Spleen (tissue), 11 donors: ENCODE measurements around the gene LUC7L3. TPM values are rescaled to one million over a fixed set of nuclear protein-coding genes. Genes with fewer than 3 reads are reported as not detected.

Source experiments
- DNase-seq: peaks from one replicate; pipeline ENCODE4 v3.0.0-alpha.2; 2020
- H3K27ac ChIP-seq, 8 donors: fragments of 200-600 bp; sonication (generic) in 7 of 8; 1 replicate in 4 of 8; 2 replicates in 4 of 8; pipeline versions ENCODE4 v1.5.0 to v1.8.0; 2016 to 2021; ENCODE audit warnings: inconsistent platforms in 4 of 8, mild to moderate bottlenecking in 4 of 8, moderate library complexity in 1 of 8
- H3K27me3 ChIP-seq, 7 donors: fragments of 200-600 bp; sonication (generic) in 6 of 7; replicated peaks in 1 of 7; 1 replicate in 4 of 7; 2 replicates in 3 of 7; pipeline versions ENCODE4 v1.5.0 to v1.8.0; 2016 to 2021; ENCODE audit warnings: inconsistent platforms in 3 of 7, mild to moderate bottlenecking in 1 of 7
- H3K36me3 ChIP-seq, 6 donors: fragments of 200-600 bp; sonication (generic) in 5 of 6; 1 replicate in 4 of 6; 2 replicates in 2 of 6; pipeline versions ENCODE4 v1.5.0 to v1.8.0; 2016 to 2021; ENCODE audit warnings: inconsistent platforms in 2 of 6
- H3K4me1 ChIP-seq, 6 donors: fragments of 200-600 bp; sonication (generic) in 5 of 6; 1 replicate in 3 of 6; 2 replicates in 3 of 6; pipeline versions ENCODE4 v1.5.0 to v1.8.0; 2016 to 2021; ENCODE audit warnings: inconsistent platforms in 3 of 6
- H3K4me3 ChIP-seq, 8 donors: fragments of 200-600 bp; sonication (generic) in 7 of 8; 1 replicate in 4 of 8; 2 replicates in 4 of 8; pipeline versions ENCODE4 v1.5.0 to v1.8.0; 2016 to 2021; ENCODE audit warnings: inconsistent platforms in 4 of 8, mild to moderate bottlenecking in 4 of 8, moderate library complexity in 2 of 8
- H3K9me3 ChIP-seq, 8 donors: fragments of 200-600 bp; sonication (generic) in 7 of 8; 1 replicate in 4 of 8; 2 replicates in 4 of 8; pipeline versions ENCODE4 v1.5.0 to v1.8.0; 2016 to 2021; ENCODE audit warnings: inconsistent platforms in 4 of 8
- POLR2A ChIP-seq, 3 donors: fragments of 450-650 bp; IDR thresholded peaks; one replicate each; pipeline ENCODE4 v1.5.1; 2017; ENCODE audit warnings: antibody characterized with exemption in 3 of 3, mild to moderate bottlenecking in 1 of 3
- POLR2AphosphoS5 ChIP-seq, 3 donors: sonication (generic); formaldehyde crosslinking; IDR thresholded peaks; one replicate each; pipeline ENCODE4 v1.5.1; 2017; ENCODE audit warnings: antibody characterized with exemption in 3 of 3
- WGBS, 5 donors: extraction: QIAGEN DNeasy Blood & Tissue Kit in 3 of 5; methylation state at CpG; one replicate each; pipeline versions ENCODE4 v1.1.5 to v1.1.7; 2013 to 2018; 5-methylcytosine and 5-hydroxymethylcytosine counted together
- intact Hi-C: fragments of 100-400 bp; cut with DNase I; formaldehyde crosslinking; loops from one replicate; pipeline ENCODE4 v1.15.0; 2023; ENCODE audit warnings: low total_unique reads
- polyA plus RNA-seq, 3 donors: library from polyadenylated mRNA; stranded (reverse); fragments of 200-250 nt; gene quantifications; one replicate each; pipeline ENCODE4 v1.2.1, GENCODE V29; 2013
- total RNA-seq, 7 donors: library from RNA; depleted of rRNA in 3 of 7; stranded (reverse); fragments of >200 nt in 3 of 7; fragmentation: NEBNext Ultra II Directional in 4 of 7; extraction: Animal tissue kit (Norgen Biotek cat#: 25700) in 4 of 7; gene quantifications; one replicate each; pipeline versions ENCODE4 v1.1.0 to v1.2.1, GENCODE V29; 2016 to 2021
- TF ChIP-seq, protein P1 (sequence below), 11 experiments: fragments of 200-600 bp in 7 of 11; fragments of 450-650 bp in 4 of 11; sonication (generic) in 4 of 11; IDR thresholded peaks in 8 of 11; conservative IDR thresholded peaks in 3 of 11; 1 replicate in 7 of 11; 2 replicates in 4 of 11; pipeline versions ENCODE4 v1.4.0 to v1.8.0; 2016 to 2021; ENCODE audit warnings: antibody characterized with exemption in 11 of 11, inconsistent platforms in 4 of 11, mild to moderate bottlenecking in 1 of 11
- donor health status: healthy with polysubstance abuse.
- donor health status: DM: no; HTN: no; CAD: no; lungs with moderate emphysema.
- donor health status: DM: no; HTN: no; CAD: no.
- donor health status: Bipolar disorder and iron deficiency.
- donor health status: healthy.
- donor health status: DM: no; HTN: no; CAD: no.
- donor health status: DM: yes; HTN: yes; CAD: no.

The LUC7L3 gene
- total and polyA plus RNA-seq, 10 donors, result 91.2 to 223 (median 143) TPM

DNA sequence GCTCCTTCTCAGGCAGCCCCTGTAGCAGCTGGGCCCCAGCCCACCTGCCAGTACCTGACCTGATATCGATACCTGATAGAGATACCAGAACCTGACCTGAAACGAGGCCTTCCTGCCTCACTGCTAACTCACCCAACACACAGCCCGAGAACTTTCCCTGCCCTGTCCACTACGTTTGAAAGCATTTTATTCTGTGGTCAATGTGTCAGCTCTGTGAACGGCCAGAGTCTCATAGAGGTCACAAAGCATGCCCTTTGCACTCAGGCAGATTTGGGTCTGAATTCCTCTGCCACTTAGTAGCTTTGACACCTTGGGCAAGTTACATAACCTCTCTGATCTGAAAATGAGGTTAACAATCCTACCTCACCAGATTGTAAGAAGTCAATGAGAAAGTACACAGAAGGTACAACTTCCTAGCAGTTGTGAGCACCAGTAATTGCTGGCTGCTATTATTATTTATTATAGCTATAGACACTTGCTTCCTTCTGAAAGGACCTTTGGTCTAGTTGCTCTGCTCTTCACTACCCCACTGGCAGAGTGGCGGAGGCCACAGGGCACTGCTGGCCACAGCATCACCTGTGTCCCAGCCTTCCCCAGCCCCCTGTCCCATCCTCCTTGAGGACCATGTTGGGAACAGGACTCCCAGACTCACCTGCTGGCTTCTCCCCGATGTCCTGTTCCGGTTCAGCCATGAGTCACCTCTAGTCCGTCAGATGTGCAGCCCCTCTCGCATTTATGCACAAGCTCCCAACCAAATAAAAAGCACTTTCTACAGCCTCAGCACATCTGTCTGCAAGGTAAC lies 47.0 kb downstream of the LUC7L3 start:
- Histone ChIP-seq H3K27me3 (no peaks in the 10 kb centered on the region), H3K4me3 (no peak overlapping the region), H3K9me3 (no peaks in the 10 kb centered on the region), H3K27ac (peak overlapping the region in 4 of 8 donors; percentile 57 to 86 (median 72)), H3K4me1 (peaks cover 17 to 43% (median 35%) of the 10 kb centered on the region in 6 donors), H3K36me3 (no peaks in the 10 kb centered on the region)
- 86 to 92% (median 89%) methylated on average over 10 of the region's 10 CpGs for WGBS, 5 donors
- intact Hi-C loops, result no loop called here
- peak; percentile 72 for DNase-seq
- TF ChIP-seq POLR2AphosphoS5 (IDR thresholded peaks at IDR 0.05) (no peak), POLR2A (IDR thresholded peaks at IDR 0.05) (no peak)
- TF ChIP-seq, protein P1, sequence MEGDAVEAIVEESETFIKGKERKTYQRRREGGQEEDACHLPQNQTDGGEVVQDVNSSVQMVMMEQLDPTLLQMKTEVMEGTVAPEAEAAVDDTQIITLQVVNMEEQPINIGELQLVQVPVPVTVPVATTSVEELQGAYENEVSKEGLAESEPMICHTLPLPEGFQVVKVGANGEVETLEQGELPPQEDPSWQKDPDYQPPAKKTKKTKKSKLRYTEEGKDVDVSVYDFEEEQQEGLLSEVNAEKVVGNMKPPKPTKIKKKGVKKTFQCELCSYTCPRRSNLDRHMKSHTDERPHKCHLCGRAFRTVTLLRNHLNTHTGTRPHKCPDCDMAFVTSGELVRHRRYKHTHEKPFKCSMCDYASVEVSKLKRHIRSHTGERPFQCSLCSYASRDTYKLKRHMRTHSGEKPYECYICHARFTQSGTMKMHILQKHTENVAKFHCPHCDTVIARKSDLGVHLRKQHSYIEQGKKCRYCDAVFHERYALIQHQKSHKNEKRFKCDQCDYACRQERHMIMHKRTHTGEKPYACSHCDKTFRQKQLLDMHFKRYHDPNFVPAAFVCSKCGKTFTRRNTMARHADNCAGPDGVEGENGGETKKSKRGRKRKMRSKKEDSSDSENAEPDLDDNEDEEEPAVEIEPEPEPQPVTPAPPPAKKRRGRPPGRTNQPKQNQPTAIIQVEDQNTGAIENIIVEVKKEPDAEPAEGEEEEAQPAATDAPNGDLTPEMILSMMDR (IDR thresholded peaks at IDR 0.05 in 8 of 11, conservative IDR thresholded peaks at IDR 0.05 in 3 of 11), result no peak

GRCh38 chr17:50767030-50767429 lies 47.6 kb downstream of the LUC7L3 start:
- H3K4me3 ChIP-seq, result no peak overlapping the region
- H3K9me3 ChIP-seq, result no peaks in the 10 kb centered on the region
- 79 to 90% (median 87%) methylated on average over 7 of the region's 7 CpGs for WGBS, 5 donors
- intact Hi-C loops, result no loop called here
- peak; percentile 39 for DNase-seq
- peaks cover 17 to 43% (median 35%) of the 10 kb centered on the region in 6 donors for H3K4me1 ChIP-seq
- no peaks in the 10 kb centered on the region for H3K36me3 ChIP-seq
- TF ChIP-seq, protein P1 (IDR thresholded peaks at IDR 0.05 in 8 of 11, conservative IDR thresholded peaks at IDR 0.05 in 3 of 11), result no peak
- TF ChIP-seq POLR2AphosphoS5 (IDR thresholded peaks at IDR 0.05) (no peak), POLR2A (IDR thresholded peaks at IDR 0.05) (no peak)
- no peaks in the 10 kb centered on the region for H3K27me3 ChIP-seq
- no peak overlapping the region for H3K27ac ChIP-seq

DNA sequence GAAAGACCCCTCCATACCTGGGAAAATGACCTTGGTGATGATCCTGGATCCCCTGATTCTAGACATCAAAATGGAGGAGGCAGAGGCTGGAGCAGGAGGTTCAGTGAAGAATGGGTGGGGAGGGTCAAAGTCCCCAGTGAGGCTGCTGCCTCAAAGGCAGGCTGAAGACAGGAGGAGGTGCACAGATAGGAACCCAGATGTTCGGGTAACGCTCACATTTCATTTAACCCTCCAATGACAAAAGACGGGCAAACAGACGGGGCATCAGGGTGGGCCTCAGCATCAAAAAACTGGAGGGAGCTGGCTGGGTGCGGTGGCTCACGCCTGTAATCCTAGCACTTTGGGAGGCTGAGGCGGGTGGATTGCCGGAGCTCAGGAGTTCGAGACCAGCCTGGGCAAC lies 48.0 kb downstream of the LUC7L3 start, which contains the start of gene ANKRD40CL:
TSS of gene ANKRD40CL (minus strand) at position 73 of the 400 bp plus-strand sequence. CDS start 605 bp downstream, outside the sequence.
- no peak within 1 kb of the TSS for H3K4me3 ChIP-seq
- H3K36me3 ChIP-seq, result no peaks in the 10 kb centered on the region
- H3K9me3 ChIP-seq, result no peaks in the 10 kb centered on the region
- 92 to 95% (median 93%) methylated on average over 9 of the region's 9 CpGs for WGBS, 5 donors
- H3K27me3 ChIP-seq, result no peaks in the 10 kb centered on the region
- intact Hi-C loops, result no loop called here
- peaks cover 17 to 42% (median 35%) of the 10 kb centered on the region in 6 donors for H3K4me1 ChIP-seq
- H3K27ac ChIP-seq, result peak within 1 kb of the TSS in 2 of 8 donors; percentile 85 to 86
- DNase-seq, result peak; percentile 20
- TF ChIP-seq POLR2A (IDR thresholded peaks at IDR 0.05), result no peak
- no peak for TF ChIP-seq POLR2AphosphoS5 (IDR thresholded peaks at IDR 0.05)
- TF ChIP-seq, protein P1 (IDR thresholded peaks at IDR 0.05 in 8 of 11, conservative IDR thresholded peaks at IDR 0.05 in 3 of 11), result no peak

- intact Hi-C loops, result no loop called here
- no peaks in the 10 kb centered on the region for H3K27me3 ChIP-seq
- whole genome bisulfite sequencing, 5 donors, result 83 to 88% (median 87%) methylated on average over 7 of the region's 7 CpGs
- H3K4me1 ChIP-seq, result peaks cover 17 to 33% (median 30%) of the 10 kb centered on the region in 6 donors
- no peaks in the 10 kb centered on the region for H3K9me3 ChIP-seq
- TF ChIP-seq, protein P1 (IDR thresholded peaks at IDR 0.05 in 8 of 11, conservative IDR thresholded peaks at IDR 0.05 in 3 of 11), result no peak
- no peak overlapping the region for H3K27ac ChIP-seq
- DNase-seq, result peak; percentile 62
- H3K4me3 ChIP-seq, result no peak overlapping the region
- H3K36me3 ChIP-seq, result no peaks in the 10 kb centered on the region
Observed at GRCh38 chr17:50768346-50768761, 49.0 kb downstream of the LUC7L3 start.
